HCT116 (cell line): ENCODE results near the gene RFPL2. TPM values are rescaled to one million over a fixed set of nuclear protein-coding genes. Genes with fewer than 3 reads are reported as not detected.

Experiments
- ATAC-seq: fragments of 200-7000 bp; cut with Tn5 transposase; 2 replicates; pipeline ENCODE4 v1.9.1; 2020; ENCODE audit warnings: mild to moderate bottlenecking, moderate library complexity
- BruUV-seq: library from RNA; stranded (reverse); fragments of 400-500 nt; replicated peaks from 2 replicates; lab custom pipeline; 2021; lab: Mats Ljungman, UMichigan
- CTCF ChIA-PET: fragments of 300-600 bp; sonication (Branson Sonifier 250); formaldehyde crosslinking; loops from one replicate; lab custom pipeline; 2021; ENCODE audit warnings: antibody characterized with exemption; lab: Charles Lee
- POLR2A ChIA-PET: fragments of 300-600, 350-600 bp; sonication (Branson Sonifier 250); formaldehyde crosslinking; loops from one replicate; lab custom pipeline; 2021; ENCODE audit warnings: antibody characterized with exemption; lab: Charles Lee
- RAD21 ChIA-PET, 2 experiments: fragments of 300-600 bp; sonication (Branson Sonifier 250); formaldehyde crosslinking; loops; one replicate each; lab custom pipeline; 2023; ENCODE audit warnings: low total read pairs in 2 of 2; ENCODE audit not compliant: uncharacterized antibody in 2 of 2, unreplicated experiment in 2 of 2, low non-redundant PET in 1 of 2; lab: Charles Lee
- DNase-seq: peaks from one replicate; pipeline ENCODE4 v3.0.0-alpha.2; 2010; ENCODE audit warnings: low read depth, low spot score
- H2AFZ ChIP-seq: fragments of 200-600 bp; shearing (Covaris generic), sonication (generic); 2 replicates; pipeline ENCODE4 v1.6.1; 2017; ENCODE audit warnings: low read depth, mixed run types, mixed read lengths, antibody characterized with exemption, low read length; ENCODE audit not compliant: poor library complexity, severe bottlenecking
- H3K27ac ChIP-seq: 2 replicates; pipeline ENCODE4 v1.5.1; 2012; ENCODE audit warnings: low read depth, low read length
- H3K27me3 ChIP-seq: fragments of 200-600 bp; sonication (generic); 2 replicates; pipeline ENCODE4 v1.6.1; 2016; ENCODE audit warnings: mixed run types, low read length, mixed read lengths; ENCODE audit not compliant: insufficient read depth
- H3K36me3 ChIP-seq, 2 experiments: fragments of 200-500 bp in 1 of 2; fragments of 200-600 bp in 1 of 2; sonication (Bioruptor generic) in 1 of 2; sonication (generic) in 1 of 2; 2 replicates each; pipeline versions ENCODE4 v1.5.1 to v1.6.1; 2014 to 2016; ENCODE audit warnings: low read length in 2 of 2, inconsistent platforms in 1 of 2, mixed read lengths in 1 of 2, mixed run types in 1 of 2; ENCODE audit not compliant: insufficient read depth in 2 of 2, control insufficient read depth in 1 of 2
- H3K4me1 ChIP-seq, 2 experiments: fragments of 200-600 bp in 1 of 2; sonication (generic) in 1 of 2; 2 replicates each; pipeline versions ENCODE4 v1.5.1 to v1.6.1; 2012 to 2017; ENCODE audit warnings: low read length in 2 of 2, inconsistent platforms in 1 of 2, mild to moderate bottlenecking in 1 of 2, mixed read lengths in 1 of 2, mixed run types in 1 of 2, moderate library complexity in 1 of 2; ENCODE audit not compliant: insufficient read depth in 2 of 2, control insufficient read depth in 1 of 2
- H3K4me2 ChIP-seq: fragments of 200-600 bp; sonication (generic); 2 replicates; pipeline ENCODE4 v1.6.1; 2017; ENCODE audit warnings: mixed run types, low read length, mixed read lengths
- H3K4me3 ChIP-seq, 2 experiments: fragments of 200-600 bp in 1 of 2; sonication (generic) in 1 of 2; replicated peaks in 1 of 2; 2 replicates each; pipeline ENCODE4 v1.5.1; 2011 to 2016; ENCODE audit warnings: low read length in 2 of 2, control low read depth in 1 of 2, low read depth in 1 of 2, mild to moderate bottlenecking in 1 of 2, mixed read lengths in 1 of 2, mixed run types in 1 of 2
- H3K79me2 ChIP-seq: fragments of 200-600 bp; sonication (generic); 2 replicates; pipeline ENCODE4 v1.6.1; 2017; ENCODE audit warnings: mild to moderate bottlenecking, mixed run types, low read length, moderate library complexity, mixed read lengths; ENCODE audit not compliant: insufficient read depth
- H3K9ac ChIP-seq: fragments of 200-600 bp; sonication (generic); 2 replicates; pipeline ENCODE4 v1.6.1; 2016; ENCODE audit warnings: low read length, mixed read lengths
- H3K9me2 ChIP-seq: fragments of 200-600 bp; sonication (generic), shearing (Covaris generic); 2 replicates; pipeline ENCODE4 v1.6.1; 2017; ENCODE audit warnings: mixed run types, mild to moderate bottlenecking, moderate library complexity; ENCODE audit not compliant: insufficient read depth
- H3K9me3 ChIP-seq, 2 experiments: fragments of 200-500 bp in 1 of 2; fragments of 200-600 bp in 1 of 2; sonication (Bioruptor generic) in 1 of 2; sonication (generic) in 1 of 2; 2 replicates each; pipeline ENCODE4 v1.6.1; 2014 to 2017; ENCODE audit warnings: low read length in 2 of 2, mixed read lengths in 2 of 2, inconsistent platforms in 1 of 2, low read depth in 1 of 2, mild to moderate bottlenecking in 1 of 2, mixed run types in 1 of 2, moderate library complexity in 1 of 2; ENCODE audit not compliant: control insufficient read depth in 1 of 2, insufficient read depth in 1 of 2
- H4K20me1 ChIP-seq: fragments of 200-600 bp; sonication (generic), shearing (Covaris generic); 2 replicates; pipeline ENCODE4 v1.6.1; 2017; ENCODE audit warnings: mixed run types, mild to moderate bottlenecking, moderate library complexity; ENCODE audit not compliant: insufficient read depth
- CEBPB ChIP-seq: IDR thresholded peaks from 2 replicates; pipeline ENCODE4 v1.6.1; 2012; ENCODE audit warnings: low read depth
- ELF1 ChIP-seq: IDR thresholded peaks from 2 replicates; pipeline ENCODE4 v1.6.1; 2012; ENCODE audit warnings: low read depth, borderline replicate concordance
- EZH2phosphoT487 ChIP-seq: fragments of 200-600 bp; IDR thresholded peaks from 2 replicates; pipeline ENCODE4 v1.6.1; 2018; ENCODE audit warnings: antibody characterized with exemption, borderline replicate concordance
- FOSL1 ChIP-seq: IDR thresholded peaks from 2 replicates; pipeline ENCODE4 v1.6.1; 2012; ENCODE audit warnings: low read depth
- MAX ChIP-seq: IDR thresholded peaks from 2 replicates; pipeline ENCODE4 v1.6.1; 2012
- POLR2A ChIP-seq: IDR thresholded peaks from 2 replicates; pipeline ENCODE4 v1.7.0; 2011; ENCODE audit warnings: borderline replicate concordance; ENCODE audit not compliant: insufficient read depth, insufficient read length; ENCODE audit errors: extremely low read depth
- POLR2AphosphoS5 ChIP-seq: IDR thresholded peaks from 2 replicates; pipeline ENCODE4 v1.6.1; 2011; ENCODE audit warnings: mild to moderate bottlenecking, low read depth, low read length, moderate library complexity
- RAD21 ChIP-seq: IDR thresholded peaks from 2 replicates; pipeline ENCODE4 v1.6.1; 2012; ENCODE audit warnings: low read depth, mild to moderate bottlenecking
- SRF ChIP-seq: IDR thresholded peaks from 2 replicates; pipeline ENCODE4 v1.6.1; 2012; ENCODE audit warnings: low read depth
- ZBTB33 ChIP-seq: IDR thresholded peaks from 2 replicates; pipeline ENCODE4 v1.6.1; 2011; ENCODE audit warnings: mild to moderate bottlenecking, low read length, moderate library complexity; ENCODE audit not compliant: insufficient replicate concordance; ENCODE audit errors: extremely low read depth
- ZFX ChIP-seq: fragments of 450-650 bp; IDR thresholded peaks from 2 replicates; pipeline ENCODE4 v1.6.1; 2017
- intact Hi-C: fragments of 100-400 bp; cut with micrococcal nuclease; formaldehyde crosslinking; loops from 2 replicates; pipeline ENCODE4 v1.10.0; 2022
- total RNA-seq: library from RNA; stranded (reverse); gene quantifications from one replicate; pipeline ENCODE4 v1.2.1, GENCODE V29; 2021; ENCODE audit not compliant: unreplicated experiment
- TF ChIP-seq, protein P1 (sequence below): IDR thresholded peaks from 2 replicates; pipeline ENCODE4 v1.6.1; 2012

The RFPL2 gene
- total RNA-seq, 1 experiment from 2014 or later, result 0.61 TPM

- H4K20me1 ChIP-seq, result no peaks in the 10 kb centered on the region
- H3K79me2 ChIP-seq, result no peaks in the 10 kb centered on the region
- H3K9me2 ChIP-seq, result no peaks in the 10 kb centered on the region
- POLR2A ChIA-PET, result interaction anchor here (0.7 kb wide), 1 partner anchor 332 kb away, joined by 3 read pairs; no protein-coding TSS in a partner anchor
- no peak overlapping the region for H3K4me3 ChIP-seq
- no TSS peak for BruUV-seq
- no peaks in the 10 kb centered on the region for H3K9me3 ChIP-seq
- no peak overlapping the region for H2AFZ ChIP-seq
- no peak overlapping the region for H3K27ac ChIP-seq
- RAD21 ChIA-PET, result no interaction called here
- TF ChIP-seq ZFX (no peak), ELF1 (no peak), CEBPB (no peak), POLR2A (no peak), RAD21 (no peak)
- ATAC-seq (no peak), DNase-seq (no peak)
- CTCF ChIA-PET, result no interaction called here
- H3K4me2 ChIP-seq, result 0 out of 2 replicates have a peak overlapping the region, but pooled peaks have one; percentile 99
- no peak overlapping the region for H3K9ac ChIP-seq
- intact Hi-C loops, result loop anchor here (10.0 kb wide), 2 partner anchors 171 to 271 kb away; partner anchors contain the start of gene FBXO7
- peaks cover 0 to 4% of the 10 kb centered on the region in 2 experiments; a peak in 2 of 4 replicates for H3K36me3 ChIP-seq
- H3K4me1 ChIP-seq, result peaks cover 27 to 45% of the 10 kb centered on the region in 2 experiments
- no peaks in the 10 kb centered on the region for H3K27me3 ChIP-seq
These were observed 1.5 kb downstream of the RFPL2 start for GRCh38 chr22:32203181-32204039.

- H3K9me2 ChIP-seq, result no peaks in the 10 kb centered on the region
- peak; percentile 50 for DNase-seq
- no TSS peak for BruUV-seq
- ChIA-PET RAD21 (interaction anchor here in 1 of 2 experiments (0.8 kb wide), 1 partner anchor 242 kb away, joined by 3 read pairs; no protein-coding TSS in a partner anchor), POLR2A (no interaction called here), CTCF (interaction anchor here (1.0 to 1.4 kb wide), 5 partner anchors 23 to 232 kb away, joined by 3 to 10 read pairs (median 3); no protein-coding TSS in a partner anchor)
- H3K9me3 ChIP-seq, result no peaks in the 10 kb centered on the region
- ATAC-seq, result peak; percentile 55
- H3K27ac ChIP-seq, result no peak overlapping the region
- peak overlapping the region; percentile 35 for H3K4me2 ChIP-seq
- H3K27me3 ChIP-seq, result no peaks in the 10 kb centered on the region
- H3K4me1 ChIP-seq, result peaks cover 27 to 45% of the 10 kb centered on the region in 2 experiments
- intact Hi-C loops, result loop anchor here (10.0 kb wide), 2 partner anchors 172 to 272 kb away; partner anchors contain the start of gene FBXO7
- H3K79me2 ChIP-seq, result no peaks in the 10 kb centered on the region
- H3K4me3 ChIP-seq, result no peak overlapping the region
- no peak overlapping the region for H2AFZ ChIP-seq
- no peaks in the 10 kb centered on the region for H3K36me3 ChIP-seq
- H3K9ac ChIP-seq, result no peak overlapping the region
- H4K20me1 ChIP-seq, result no peaks in the 10 kb centered on the region
- TF ChIP-seq POLR2AphosphoS5 (no peak), ZBTB33 (no peak), ELF1 (no peak), SRF (no peak), CEBPB (no peak), EZH2phosphoT487 (no peak), MAX (no peak), FOSL1 (no peak)
- TF ChIP-seq, protein P1, sequence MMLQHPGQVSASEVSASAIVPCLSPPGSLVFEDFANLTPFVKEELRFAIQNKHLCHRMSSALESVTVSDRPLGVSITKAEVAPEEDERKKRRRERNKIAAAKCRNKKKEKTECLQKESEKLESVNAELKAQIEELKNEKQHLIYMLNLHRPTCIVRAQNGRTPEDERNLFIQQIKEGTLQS, result no peak
These were observed 2.2 kb downstream of the RFPL2 start for GRCh38 chr22:32202539-32203180.
